Stimulated activated CD4-positive, alpha-beta T cell treated with anti-CD3 and anti-CD28 coated beads, Interleukin-1b, Interleukin-23, amount 100 ng/mL, for 48 hours (primary cell): ENCODE results near the gene NEU2.
"Not testable (repeated sequence)": the region's sequence is repeated elsewhere in the genome, so short reads cannot be mapped to it uniquely, and the experiment has no call there.

Experiments used
- DNase-seq: peaks from one replicate; pipeline ENCODE4 v3.0.0-alpha.2; 2020

Gene NEU2

GRCh38 chr2:233011268-233011650, 21.2 kb upstream of the NEU2 start:
- DNase-seq = no peak

GRCh38 chr2:233011702-233012131, 20.8 kb upstream of the NEU2 start:
- DNase-seq = no peak

- no peak for DNase-seq
Observed at GRCh38 chr2:233012301-233012971, 20.0 kb upstream of the NEU2 start.

- DNase-seq = no peak
Observed at GRCh38 chr2:233013027-233013461, 19.4 kb upstream of the NEU2 start, which contains the start of gene NGEF. TSS of gene NGEF (minus strand) at chr2:233013256. CDS start at chr2:232974890, 38,366 bp downstream.

GRCh38 chr2:233013650-233014049, 18.8 kb upstream of the NEU2 start:
- DNase-seq = no peak

- DNase-seq = no peak
Observed at GRCh38 chr2:233015019-233015645, 17.3 kb upstream of the NEU2 start.

GRCh38 chr2:233017947-233018346, 14.5 kb upstream of the NEU2 start:
- DNase-seq = no peak

- DNase-seq = not testable (repeated sequence)
Observed at GRCh38 chr2:233019610-233020009, 12.9 kb upstream of the NEU2 start.

- no peak for DNase-seq
Observed at GRCh38 chr2:233020454-233020853, 12.0 kb upstream of the NEU2 start.

- no peak for DNase-seq
Observed at GRCh38 chr2:233021771-233022170, 10.7 kb upstream of the NEU2 start.

- no peak for DNase-seq
Observed at GRCh38 chr2:233022561-233022960, 9.9 kb upstream of the NEU2 start.

GRCh38 chr2:233023007-233023760, 9.3 kb upstream of the NEU2 start:
- DNase-seq = no peak

GRCh38 chr2:233023761-233024410, 8.6 kb upstream of the NEU2 start:
- no peak for DNase-seq

- no peak for DNase-seq
Observed at GRCh38 chr2:233025706-233026105, 6.8 kb upstream of the NEU2 start.

GRCh38 chr2:233026198-233026813, 6.2 kb upstream of the NEU2 start:
- no peak for DNase-seq

- DNase-seq = no peak
Observed at GRCh38 chr2:233029321-233029720, 3.2 kb upstream of the NEU2 start.

GRCh38 chr2:233031556-233032500, 644 bp upstream of the NEU2 start:
- no peak for DNase-seq

GRCh38 chr2:233033672-233034071, 1.2 kb downstream of the NEU2 start:
- peak; percentile 53 for DNase-seq

- no peak for DNase-seq
Observed at GRCh38 chr2:233034091-233034882, 1.8 kb downstream of the NEU2 start.

- DNase-seq = no peak
Observed at GRCh38 chr2:233035426-233036161, 3.1 kb downstream of the NEU2 start.
